Psoas muscle (tissue), 8 donors: ENCODE measurements around the gene PTPRCAP. TPM values are rescaled to one million over a fixed set of nuclear protein-coding genes. Genes with fewer than 3 reads are reported as not detected.

Experiments
- ATAC-seq, 4 donors: fragments of 200-7000 bp; cut with Tn5 transposase; one replicate each; pipeline ENCODE4 v1.9.1; 2020; ENCODE audit warnings: moderate library complexity in 3 of 4, mild to moderate bottlenecking in 2 of 4
- DNase-seq, 2 donors: peaks; one replicate each; pipeline ENCODE4 v3.0.0-alpha.2; 2020
- H3K27ac ChIP-seq: fragments of 200-600 bp; one replicate; pipeline ENCODE4 v1.8.0; 2022
- H3K27me3 ChIP-seq, 3 donors: fragments of 200-600 bp in 1 of 3; one replicate each; pipeline versions ENCODE4 v1.6.1 to v1.8.0; 2013 to 2022; ENCODE audit warnings: low read length in 2 of 3, mild to moderate bottlenecking in 2 of 3, moderate library complexity in 1 of 3; ENCODE audit not compliant: insufficient read depth in 3 of 3
- H3K36me3 ChIP-seq, 2 donors: fragments of 200-600 bp in 1 of 2; one replicate each; pipeline versions ENCODE4 v1.6.1 to v1.8.0; 2013 to 2022; ENCODE audit warnings: low read depth in 1 of 2, mild to moderate bottlenecking in 1 of 2, moderate library complexity in 1 of 2; ENCODE audit not compliant: insufficient read depth in 1 of 2
- H3K4me1 ChIP-seq: fragments of 200-600 bp; one replicate; pipeline ENCODE4 v1.8.0; 2022
- H3K4me3 ChIP-seq: fragments of 200-600 bp; one replicate; pipeline ENCODE4 v1.8.0; 2022; ENCODE audit warnings: mild to moderate bottlenecking
- H3K9me3 ChIP-seq: fragments of 200-600 bp; one replicate; pipeline ENCODE4 v1.8.0; 2022
- WGBS, 3 donors: extraction: QIAGEN DNeasy Blood & Tissue Kit; methylation state at CpG; one replicate each; pipeline versions ENCODE4 v1.1.6 to v1.1.7; 2013; 5-methylcytosine and 5-hydroxymethylcytosine counted together
- intact Hi-C, 2 donors: fragments of 100-400 bp; cut with DNase I; formaldehyde crosslinking; loops; one replicate each; pipeline versions ENCODE4 v1.11.0 to v1.14.2; 2022
- polyA plus RNA-seq, 3 donors: library from polyadenylated mRNA; stranded (reverse); fragments of 200-250 nt; gene quantifications; one replicate each; pipeline ENCODE4 v1.2.3, GENCODE V29; 2013
- total RNA-seq, 4 donors: library from RNA; stranded (reverse); fragmentation: NEBNext Ultra II Directional in 2 of 4; extraction: Animal tissue kit (Norgen Biotek cat#: 25700) in 2 of 4; gene quantifications; one replicate each; pipeline versions ENCODE4 v1.2.1 to v1.2.4, GENCODE V29; 2021 to 2023
- TF ChIP-seq, protein P1 (sequence below): fragments of 200-600 bp; IDR thresholded peaks from one replicate; pipeline ENCODE4 v1.8.0; 2022; ENCODE audit warnings: antibody characterized with exemption
- donor health status: healthy with polysubstance abuse.
- donor health status: DM: no; HTN: no; CAD: no; lungs with moderate emphysema.
- donor health status: Bipolar disorder and iron deficiency.
- donor health status: healthy.
- donor health status: DM: yes; HTN: yes; CAD: no.
- donor health status: DM: no; HTN: no; CAD: no.
- donor health status: DM: no; HTN: no; CAD: no.
- donor health status: DM: yes; HTN: yes; CAD: no.

Gene PTPRCAP
- total and polyA plus RNA-seq, 7 donors: 0.25 to 1.4 (median 1.0) TPM

DNA sequence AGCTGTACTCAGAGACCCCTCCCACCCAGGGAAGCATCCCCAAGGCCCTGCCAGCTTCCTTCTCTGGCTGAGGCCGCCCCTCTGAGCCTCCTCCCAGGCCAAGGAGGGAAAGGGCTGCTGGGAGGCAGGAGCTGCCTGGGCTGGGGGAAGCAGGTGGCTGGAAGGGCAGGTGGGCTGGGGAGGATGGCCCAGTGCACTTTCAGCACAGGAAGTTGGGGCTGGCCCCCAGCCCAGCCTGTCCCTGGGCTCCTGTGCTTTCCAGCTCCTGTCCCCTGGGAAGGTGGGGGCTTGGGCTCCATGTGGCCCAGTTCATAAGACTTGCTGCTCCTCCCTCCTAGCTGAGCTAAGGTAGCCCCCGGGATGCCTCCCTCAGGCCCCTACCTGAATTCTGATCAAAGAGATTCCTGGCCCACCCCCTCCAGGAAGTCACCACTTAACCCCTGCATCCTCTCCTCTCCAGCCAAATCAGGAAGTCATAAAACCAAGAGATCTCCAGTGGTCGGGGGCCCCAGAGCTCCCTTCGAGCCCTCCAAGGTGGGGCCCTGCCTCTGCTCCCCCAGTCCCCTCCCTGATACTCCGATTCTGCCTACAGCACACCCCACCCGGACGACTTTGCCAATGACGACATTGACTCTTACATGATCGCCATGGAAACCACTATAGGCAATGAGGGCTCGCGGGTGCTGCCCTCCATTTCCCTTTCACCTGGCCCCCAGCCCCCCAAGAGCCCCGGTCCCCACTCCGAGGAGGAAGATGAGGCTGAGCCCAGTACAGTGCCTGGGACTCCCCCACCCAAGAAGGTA is 40.7 kb downstream of the PTPRCAP start:
- TF ChIP-seq, protein P1, sequence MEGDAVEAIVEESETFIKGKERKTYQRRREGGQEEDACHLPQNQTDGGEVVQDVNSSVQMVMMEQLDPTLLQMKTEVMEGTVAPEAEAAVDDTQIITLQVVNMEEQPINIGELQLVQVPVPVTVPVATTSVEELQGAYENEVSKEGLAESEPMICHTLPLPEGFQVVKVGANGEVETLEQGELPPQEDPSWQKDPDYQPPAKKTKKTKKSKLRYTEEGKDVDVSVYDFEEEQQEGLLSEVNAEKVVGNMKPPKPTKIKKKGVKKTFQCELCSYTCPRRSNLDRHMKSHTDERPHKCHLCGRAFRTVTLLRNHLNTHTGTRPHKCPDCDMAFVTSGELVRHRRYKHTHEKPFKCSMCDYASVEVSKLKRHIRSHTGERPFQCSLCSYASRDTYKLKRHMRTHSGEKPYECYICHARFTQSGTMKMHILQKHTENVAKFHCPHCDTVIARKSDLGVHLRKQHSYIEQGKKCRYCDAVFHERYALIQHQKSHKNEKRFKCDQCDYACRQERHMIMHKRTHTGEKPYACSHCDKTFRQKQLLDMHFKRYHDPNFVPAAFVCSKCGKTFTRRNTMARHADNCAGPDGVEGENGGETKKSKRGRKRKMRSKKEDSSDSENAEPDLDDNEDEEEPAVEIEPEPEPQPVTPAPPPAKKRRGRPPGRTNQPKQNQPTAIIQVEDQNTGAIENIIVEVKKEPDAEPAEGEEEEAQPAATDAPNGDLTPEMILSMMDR: no peak
- no peaks in the 10 kb centered on the region for H3K27me3 ChIP-seq
- WGBS, 3 donors: 43 to 53% (median 44%) methylated on average over 11 to 13 of the region's 13 CpGs
- DNase-seq: no peak
- no peak overlapping the region for H3K4me3 ChIP-seq
- intact Hi-C loops: no loop called here
- H3K4me1 ChIP-seq: peaks cover 31% of the 10 kb centered on the region
- H3K9me3 ChIP-seq: no peaks in the 10 kb centered on the region
- no peak overlapping the region for H3K27ac ChIP-seq
- peaks cover 0 to 68% of the 10 kb centered on the region in 2 donors for H3K36me3 ChIP-seq
- no peak for ATAC-seq

DNA sequence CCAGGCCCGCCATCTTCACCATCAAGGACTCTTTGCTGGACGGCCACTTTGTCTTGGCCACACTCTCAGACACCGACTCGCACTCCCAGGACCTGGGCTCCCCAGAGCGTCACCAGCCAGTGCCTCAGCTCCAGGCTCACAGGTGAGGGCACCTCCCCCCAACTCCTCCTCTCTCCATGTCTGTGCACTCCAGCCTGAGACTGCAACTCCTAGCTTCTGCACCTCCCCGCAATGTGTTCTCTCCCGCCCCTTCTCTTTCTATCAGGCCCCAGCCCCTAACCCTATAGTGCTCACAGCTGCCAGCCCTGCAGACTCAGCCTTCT is 41.3 kb downstream of the PTPRCAP start:
- intact Hi-C loops: no loop called here
- peaks cover 0 to 68% of the 10 kb centered on the region in 2 donors for H3K36me3 ChIP-seq

DNA sequence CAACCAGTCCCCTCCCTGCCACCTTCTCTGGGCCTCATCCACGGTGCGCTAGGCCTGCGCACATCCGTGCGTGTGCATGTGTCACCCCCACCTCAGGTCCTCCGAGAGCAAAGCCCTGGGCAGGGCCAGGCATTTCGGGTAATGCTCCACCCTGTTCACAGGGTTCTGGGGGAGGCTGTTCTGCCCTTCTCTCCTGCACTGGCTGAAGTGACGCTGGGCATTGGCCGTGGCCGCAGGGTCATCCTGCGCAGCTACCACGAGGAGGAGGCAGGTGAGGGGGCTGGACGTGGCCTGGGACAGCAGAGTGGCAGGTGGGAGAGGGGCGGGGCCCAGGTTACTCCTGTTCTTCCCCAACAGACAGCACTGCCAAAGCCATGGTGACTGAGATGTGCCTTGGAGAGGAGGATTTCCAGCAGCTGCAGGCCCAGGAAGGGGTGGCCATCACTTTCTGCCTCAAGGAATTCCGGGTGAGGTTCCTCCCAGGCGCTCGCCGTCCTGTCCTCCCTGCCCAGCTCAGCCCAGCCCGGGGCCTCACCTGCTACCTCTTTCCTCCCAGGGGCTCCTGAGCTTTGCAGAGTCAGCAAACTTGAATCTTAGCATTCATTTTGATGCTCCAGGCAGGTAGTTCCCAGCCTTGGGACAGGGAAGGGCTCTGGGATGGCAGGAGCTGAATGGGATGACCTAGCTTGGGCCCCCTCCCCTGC is 41.8 kb downstream of the PTPRCAP start:
- intact Hi-C loops: no loop called here
- H3K9me3 ChIP-seq: no peaks in the 10 kb centered on the region
- H3K4me1 ChIP-seq: peaks cover 37% of the 10 kb centered on the region
- H3K27me3 ChIP-seq: no peaks in the 10 kb centered on the region
- H3K36me3 ChIP-seq: peaks cover 0 to 67% of the 10 kb centered on the region in 2 donors
- no peak overlapping the region for H3K4me3 ChIP-seq
- TF ChIP-seq, protein P1: no peak
- no peak overlapping the region for H3K27ac ChIP-seq
- DNase-seq: no peak
- ATAC-seq: no peak
- 79 to 87% (median 80%) methylated on average over 19 of the region's 19 CpGs for WGBS, 3 donors

More for the DNA sequence above, 41.3 kb downstream of the PTPRCAP start:
- 79 to 93% (median 92%) methylated on average over 7 of the region's 7 CpGs for WGBS, 3 donors
- Histone ChIP-seq H3K4me1 (peaks cover 33% of the 10 kb centered on the region), H3K27ac (no peak overlapping the region), H3K9me3 (no peaks in the 10 kb centered on the region), H3K4me3 (no peak overlapping the region), H3K27me3 (no peaks in the 10 kb centered on the region)
- no peak for DNase-seq
- TF ChIP-seq, protein P1: no peak
- ATAC-seq: no peak

DNA sequence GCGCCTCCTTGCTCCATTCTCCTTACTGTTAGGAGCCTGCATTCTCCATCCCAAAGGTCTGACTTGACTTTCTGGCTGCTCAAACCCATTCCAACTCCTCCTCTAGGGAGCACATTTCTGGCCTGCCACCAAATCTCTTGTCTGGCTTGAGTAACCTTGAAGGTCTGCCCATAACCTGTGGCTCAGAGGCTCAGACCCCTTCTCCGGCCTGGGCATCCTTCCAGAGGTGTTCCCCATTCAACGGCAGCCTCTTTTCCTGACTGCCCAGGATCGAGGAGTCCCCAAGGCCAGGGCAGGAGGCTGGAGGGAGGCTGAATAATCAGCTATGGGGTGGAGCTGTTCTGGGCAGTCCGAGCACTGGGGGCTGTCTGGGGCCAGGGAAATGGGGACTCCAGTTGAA is 43.5 kb downstream of the PTPRCAP start:
- H3K4me3 ChIP-seq: no peak overlapping the region
- no peaks in the 10 kb centered on the region for H3K9me3 ChIP-seq
- H3K27me3 ChIP-seq: no peaks in the 10 kb centered on the region
- intact Hi-C loops: no loop called here
- DNase-seq: no peak
- 74 to 76% (median 75%) methylated on average over 5 of the region's 5 CpGs for WGBS, 3 donors
- ATAC-seq: no peak
- no peak overlapping the region for H3K27ac ChIP-seq
- H3K4me1 ChIP-seq: peaks cover 22% of the 10 kb centered on the region
- TF ChIP-seq, protein P1: no peak
- H3K36me3 ChIP-seq: peaks cover 0 to 50% of the 10 kb centered on the region in 2 donors
